IMR-90 (cell line): ENCODE measurements around the gene CAMTA1. TPM values are rescaled to one million over a fixed set of nuclear protein-coding genes. Genes with fewer than 3 reads are reported as not detected.
A peak's percentile ranks its signal among the peaks of the same experiment; 100 is the strongest.

Experiments used
- ATAC-seq: fragments of 200-7000 bp; cut with Tn5 transposase; 2 replicates; pipeline ENCODE4 v1.9.1; 2020; ENCODE audit warnings: low read depth, mild to moderate bottlenecking, moderate library complexity
- BruUV-seq: library from RNA; stranded (reverse); fragments of 400-500 nt; replicated peaks from 2 replicates; lab custom pipeline; 2021; lab: Mats Ljungman, UMichigan
- CTCF ChIA-PET: fragments of 300-600 bp; formaldehyde crosslinking; extraction: SDS; loops from one replicate; lab custom pipeline; 2021; ENCODE audit warnings: antibody characterized with exemption; lab: Yijun Ruan, JAX
- POLR2A ChIA-PET: fragments of 300-600 bp; sonication (Branson Sonifier 250); formaldehyde crosslinking; loops from one replicate; lab custom pipeline; 2022; ENCODE audit warnings: antibody characterized with exemption; ENCODE audit not compliant: unreplicated experiment; lab: Charles Lee
- DNase-seq: peaks from one replicate; pipeline ENCODE4 v3.0.0; 2013
- H2AFZ ChIP-seq: replicated peaks from 2 replicates; pipeline ENCODE3; 2013; ENCODE audit warnings: low read length, mild to moderate bottlenecking; ENCODE audit not compliant: poor library complexity
- H2AK5ac ChIP-seq: 2 replicates; pipeline ENCODE4 v1.6.1; 2013; ENCODE audit warnings: low read depth, low read length, inconsistent platforms
- H2AK9ac ChIP-seq: replicated peaks from 2 replicates; pipeline ENCODE3; 2013; ENCODE audit warnings: mild to moderate bottlenecking, low read depth, low read length, moderate library complexity; ENCODE audit not compliant: poor library complexity
- H2BK120ac ChIP-seq: 2 replicates; pipeline ENCODE4 v1.6.1; 2013; ENCODE audit warnings: low read depth, low read length, inconsistent platforms
- H2BK15ac ChIP-seq: 3 replicates; pipeline ENCODE4 v1.6.1; 2013; ENCODE audit warnings: low read depth, low read length, inconsistent platforms
- H2BK20ac ChIP-seq: 2 replicates; pipeline ENCODE4 v1.6.1; 2013; ENCODE audit warnings: low read depth, mild to moderate bottlenecking, inconsistent platforms, low read length, moderate library complexity
- H2BK5ac ChIP-seq: 2 replicates; pipeline ENCODE4 v1.6.1; 2013; ENCODE audit warnings: mild to moderate bottlenecking, low read depth, low read length, inconsistent platforms; ENCODE audit not compliant: poor library complexity, severe bottlenecking
- H3K14ac ChIP-seq: replicated peaks from 2 replicates; pipeline ENCODE4 v1.6.1; 2013; ENCODE audit warnings: low read depth, low read length, inconsistent platforms
- H3K18ac ChIP-seq: 2 replicates; pipeline ENCODE4 v1.6.1; 2013; ENCODE audit warnings: low read depth, low read length, control low read depth
- H3K23ac ChIP-seq: 2 replicates; pipeline ENCODE4 v1.6.1; 2013; ENCODE audit warnings: low read depth, low read length, inconsistent platforms
- H3K27ac ChIP-seq: 2 replicates; pipeline ENCODE4 v1.5.1; 2013; ENCODE audit warnings: mild to moderate bottlenecking, control low read depth, low read length; ENCODE audit not compliant: insufficient read depth
- H3K27me3 ChIP-seq: 2 replicates; pipeline ENCODE4 v1.6.1; 2013; ENCODE audit warnings: low read length; ENCODE audit not compliant: control insufficient read depth, insufficient read depth
- H3K36me3 ChIP-seq: 2 replicates; pipeline ENCODE4 v1.6.1; 2013; ENCODE audit warnings: low read length, mixed read lengths; ENCODE audit not compliant: control insufficient read depth, insufficient read depth
- H3K4ac ChIP-seq: 2 replicates; pipeline ENCODE4 v1.6.1; 2013; ENCODE audit warnings: low read depth, low read length, inconsistent platforms
- H3K4me1 ChIP-seq: 2 replicates; pipeline ENCODE4 v1.6.1; 2013; ENCODE audit warnings: low read length, mixed read lengths; ENCODE audit not compliant: control insufficient read depth, insufficient read depth
- H3K4me2 ChIP-seq: 2 replicates; pipeline ENCODE4 v1.6.1; 2013; ENCODE audit warnings: low read depth, mild to moderate bottlenecking, control low read depth, low read length, moderate library complexity
- H3K4me3 ChIP-seq: 2 replicates; pipeline ENCODE4 v1.5.1; 2013; ENCODE audit warnings: low read depth, mild to moderate bottlenecking, control low read depth, low read length, moderate library complexity; ENCODE audit not compliant: insufficient read depth
- H3K56ac ChIP-seq: 2 replicates; pipeline ENCODE4 v1.6.1; 2013; ENCODE audit warnings: low read length, inconsistent platforms; ENCODE audit not compliant: insufficient read depth; ENCODE audit errors: extremely low read depth
- H3K79me1 ChIP-seq, 2 experiments: 2 replicates each; pipeline ENCODE4 v1.6.1; 2013; ENCODE audit warnings: low read length in 2 of 2, inconsistent platforms in 1 of 2, low read depth in 1 of 2
- H3K9ac ChIP-seq: 2 replicates; pipeline ENCODE4 v1.6.1; 2013; ENCODE audit warnings: low read depth, low read length, control low read depth
- H3K9me1 ChIP-seq: 2 replicates; pipeline ENCODE4 v1.6.1; 2013; ENCODE audit warnings: low read length, inconsistent platforms; ENCODE audit not compliant: insufficient read depth
- H3K9me3 ChIP-seq: 2 replicates; pipeline ENCODE4 v1.6.1; 2013; ENCODE audit warnings: low read length; ENCODE audit not compliant: control insufficient read depth, insufficient read depth
- H4K20me1 ChIP-seq: 2 replicates; pipeline ENCODE4 v1.6.1; 2013; ENCODE audit warnings: low read length, inconsistent platforms; ENCODE audit not compliant: insufficient read depth
- H4K5ac ChIP-seq: 2 replicates; pipeline ENCODE4 v1.6.1; 2013; ENCODE audit warnings: mild to moderate bottlenecking, low read depth, low read length, control low read depth
- H4K8ac ChIP-seq, 2 experiments: 2 replicates each; pipeline ENCODE4 v1.6.1; 2013; ENCODE audit warnings: low read depth in 2 of 2, low read length in 2 of 2, control low read depth in 1 of 2, inconsistent platforms in 1 of 2
- H4K91ac ChIP-seq: 2 replicates; pipeline ENCODE4 v1.6.1; 2013; ENCODE audit warnings: low read depth, low read length, inconsistent platforms; ENCODE audit not compliant: insufficient read depth
- FOS ChIP-seq: fragments of 150-350 bp; IDR thresholded peaks from 2 replicates; pipeline ENCODE4 v1.6.1; 2016; ENCODE audit warnings: low read depth, low read length
- WGBS, 2 experiments: methylation state at CpG; one replicate each; pipeline versions ENCODE4 v1.1.5 to v1.1.7; 2013; ENCODE audit warnings: missing lambda C conversion rate in 2 of 2; ENCODE audit not compliant: insufficient read length in 1 of 2; ENCODE audit errors: extremely low coverage in 2 of 2; 5-methylcytosine and 5-hydroxymethylcytosine counted together
- dilution Hi-C: fragments of 300-500 bp; cut with HindIII; formaldehyde crosslinking; loops from one replicate; pipeline ENCODE4 v1.14.3; 2018; ENCODE audit warnings: low sequenced_read_pairs; ENCODE audit not compliant: unreplicated experiment
- in situ Hi-C: fragments of 300-500 bp; cut with MboI; formaldehyde crosslinking; loops from 3 replicates; pipeline ENCODE4 v1.14.3; 2019; ENCODE audit warnings: low sequenced_read_pairs, inconsistent platforms, mixed read lengths
- intact Hi-C: fragments of 100-400 bp; cut with micrococcal nuclease; formaldehyde crosslinking; loops from 2 replicates; pipeline ENCODE4 v1.10.0; 2022
- polyA plus RNA-seq, 3 experiments: library from polyadenylated mRNA; depleted of rRNA; stranded (reverse); fragments of >200 nt; gene quantifications; 2 replicates each; pipeline ENCODE4 v1.2.3, GENCODE V29; 2012; ENCODE audit warnings: low replicate concordance in 1 of 3
- total RNA-seq: library from RNA; depleted of rRNA; stranded (reverse); fragments of >200 nt; gene quantifications from 2 replicates; pipeline ENCODE4 v1.2.3, GENCODE V29; 2012
- TF ChIP-seq, protein P1 (sequence below): fragments of 150-350 bp; IDR thresholded peaks from 2 replicates; pipeline ENCODE4 v1.6.1; 2016; ENCODE audit warnings: low read depth, mild to moderate bottlenecking, low read length, moderate library complexity, borderline replicate concordance

Gene CAMTA1
- total and polyA plus RNA-seq, 2 of the 4 experiments (the other 2 are of a cell fraction), result 35.5 to 74.3 TPM

DNA sequence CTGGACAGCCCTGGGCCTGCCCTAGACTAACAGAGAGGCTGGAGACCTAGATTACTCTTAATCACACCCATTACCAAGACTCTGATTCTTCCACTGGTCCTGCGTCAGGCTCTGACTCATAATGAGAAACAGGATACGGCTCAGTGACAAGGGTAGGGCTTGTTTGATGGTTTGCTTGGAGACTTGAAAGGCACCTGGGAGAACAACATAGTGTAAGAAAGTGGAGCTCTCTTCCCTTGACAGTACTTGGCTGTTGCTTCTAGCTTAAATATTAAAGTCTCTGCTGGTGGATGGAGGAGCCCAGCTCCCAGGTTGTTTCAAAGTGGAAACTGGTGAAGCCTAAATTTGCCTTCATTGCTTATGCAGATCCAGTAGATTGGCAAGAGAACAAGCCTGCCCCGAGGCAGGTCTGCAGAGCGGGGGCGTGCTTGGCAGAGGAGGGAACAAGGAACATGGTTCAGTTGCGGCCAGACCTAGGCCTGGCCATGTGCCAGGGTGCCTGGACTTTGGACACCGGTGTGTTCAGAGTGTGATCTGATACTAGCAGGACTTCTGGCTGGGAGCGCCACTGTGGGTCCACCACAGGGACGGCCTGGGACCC lies 480.6 kb downstream of the CAMTA1 start:
- peak overlapping the region; percentile 75 for H2BK20ac ChIP-seq
- dilution Hi-C loops (no loop called here), intact Hi-C loops (no loop called here), in situ Hi-C loops (no loop called here)
- peak overlapping the region; percentile 81 for H4K91ac ChIP-seq
- peak overlapping the region; percentile 29 to 78 for H4K8ac ChIP-seq
- peak overlapping the region; percentile 96 for H2BK120ac ChIP-seq
- H3K14ac ChIP-seq, result no peak overlapping the region
- peaks cover 27% of the 10 kb centered on the region for H3K9me1 ChIP-seq
- ChIA-PET POLR2A (no interaction called here), CTCF (interaction anchor here (0.6 kb wide), 1 partner anchor 545 kb away, joined by 3 read pairs; no protein-coding TSS in a partner anchor)
- no peak overlapping the region for H3K9ac ChIP-seq
- DNase-seq, result peak; percentile 97
- ATAC-seq, result peak; percentile 62
- peak overlapping the region; percentile 84 for H2AK5ac ChIP-seq
- H3K36me3 ChIP-seq, result no peaks in the 10 kb centered on the region
- BruUV-seq, result no TSS peak
- peak overlapping the region; percentile 91; the same call in 1 of the 3 replicates for H2BK15ac ChIP-seq
- no peaks in the 10 kb centered on the region for H4K20me1 ChIP-seq
- H2BK5ac ChIP-seq, result peak overlapping the region; percentile 91
- H3K9me3 ChIP-seq, result peaks cover 6% of the 10 kb centered on the region
- no peaks in the 10 kb centered on the region for H3K27me3 ChIP-seq
- no peak overlapping the region for H3K4me3 ChIP-seq
- peak overlapping the region; percentile 36; the same call in 1 of the 2 replicates for H3K27ac ChIP-seq
- peak overlapping the region; percentile 55; the same call in 1 of the 2 replicates for H3K23ac ChIP-seq
- peak overlapping the region; percentile 68 for H2AK9ac ChIP-seq
- WGBS, 2 experiments, result 48% methylated on average over 4 of the region's 9 CpGs; no CpG with 5 or more reads in 1 of the 2 experiments
- peak overlapping the region; percentile 13 for H4K5ac ChIP-seq
- no peaks in the 10 kb centered on the region; a peak in 1 of 4 replicates for H3K79me1 ChIP-seq
- peak overlapping the region; percentile 7; the same call in 1 of the 2 replicates for H3K18ac ChIP-seq
- no peak overlapping the region for H3K56ac ChIP-seq
- peak overlapping the region; percentile 72 for H2AFZ ChIP-seq
- peak; percentile 80 for TF ChIP-seq FOS
- TF ChIP-seq, protein P1, sequence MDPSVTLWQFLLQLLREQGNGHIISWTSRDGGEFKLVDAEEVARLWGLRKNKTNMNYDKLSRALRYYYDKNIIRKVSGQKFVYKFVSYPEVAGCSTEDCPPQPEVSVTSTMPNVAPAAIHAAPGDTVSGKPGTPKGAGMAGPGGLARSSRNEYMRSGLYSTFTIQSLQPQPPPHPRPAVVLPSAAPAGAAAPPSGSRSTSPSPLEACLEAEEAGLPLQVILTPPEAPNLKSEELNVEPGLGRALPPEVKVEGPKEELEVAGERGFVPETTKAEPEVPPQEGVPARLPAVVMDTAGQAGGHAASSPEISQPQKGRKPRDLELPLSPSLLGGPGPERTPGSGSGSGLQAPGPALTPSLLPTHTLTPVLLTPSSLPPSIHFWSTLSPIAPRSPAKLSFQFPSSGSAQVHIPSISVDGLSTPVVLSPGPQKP, result no peak
- peak overlapping the region; percentile 84 for H3K4ac ChIP-seq
- H3K4me2 ChIP-seq, result no peak overlapping the region
- peaks cover 31% of the 10 kb centered on the region for H3K4me1 ChIP-seq
